GM23338 (cell line): Measurements from ENCODE around the gene ZPLD1. TPM values are rescaled to one million over a fixed set of nuclear protein-coding genes. Genes with fewer than 3 reads are reported as not detected.

Experiments used
- ATAC-seq: fragments of 200-7000 bp; cut with Tn5 transposase; 3 replicates; pipeline ENCODE4 v1.9.1; 2020
- DNase-seq: peaks from one replicate; pipeline ENCODE4 v3.0.0-alpha.2; 2015; ENCODE audit warnings: low spot score
- H2AFZ ChIP-seq: fragments of 200-600 bp; sonication (generic); 2 replicates; pipeline ENCODE4 v1.8.0; 2016; ENCODE audit warnings: antibody characterized with exemption, mild to moderate bottlenecking, moderate library complexity
- H3F3A ChIP-seq: fragments of 200-600 bp; sonication (generic); replicated peaks from 2 replicates; pipeline ENCODE4 v1.8.0; 2017; ENCODE audit warnings: antibody characterized with exemption, mixed run types, low read depth
- H3K27ac ChIP-seq: fragments of 200-600 bp; sonication (generic); 2 replicates; pipeline ENCODE4 v1.6.1; 2016; ENCODE audit warnings: low read depth
- H3K27me3 ChIP-seq: fragments of 200-600 bp; sonication (generic); 2 replicates; pipeline ENCODE4 v1.8.0; 2016; ENCODE audit warnings: mild to moderate bottlenecking, mixed run types, moderate library complexity; ENCODE audit not compliant: insufficient read depth
- H3K36me3 ChIP-seq: fragments of 200-600 bp; sonication (generic); 2 replicates; pipeline ENCODE4 v1.8.0; 2016; ENCODE audit warnings: mild to moderate bottlenecking; ENCODE audit not compliant: insufficient read depth
- H3K4me1 ChIP-seq: fragments of 200-600 bp; sonication (generic); 2 replicates; pipeline ENCODE4 v1.8.0; 2016; ENCODE audit warnings: mild to moderate bottlenecking, moderate library complexity; ENCODE audit not compliant: insufficient read depth
- H3K4me2 ChIP-seq: fragments of 200-600 bp; sonication (generic); 2 replicates; pipeline ENCODE4 v1.7.1; 2017; ENCODE audit warnings: mixed run types
- H3K4me3 ChIP-seq: fragments of 200-600 bp; sonication (generic); 2 replicates; pipeline ENCODE4 v1.6.1; 2016; ENCODE audit warnings: mixed run types
- H3K79me2 ChIP-seq: fragments of 200-600 bp; sonication (generic); replicated peaks from 2 replicates; pipeline ENCODE4 v1.8.0; 2017; ENCODE audit warnings: mild to moderate bottlenecking; ENCODE audit not compliant: insufficient read depth
- H3K9me2 ChIP-seq: fragments of 200-600 bp; sonication (generic); 2 replicates; pipeline ENCODE4 v1.8.0; 2017; ENCODE audit not compliant: insufficient read depth
- H4K20me1 ChIP-seq: fragments of 200-600 bp; sonication (generic); replicated peaks from 2 replicates; pipeline ENCODE4 v1.8.0; 2017; ENCODE audit warnings: mild to moderate bottlenecking; ENCODE audit not compliant: insufficient read depth
- H3K27ac Mint-ChIP-seq: 2 replicates; pipeline ENCODE4 v1.8.0; 2020; ENCODE audit warnings: inconsistent platforms, mild to moderate bottlenecking, moderate library complexity, mixed read lengths
- H3K27me3 Mint-ChIP-seq: 3 replicates; pipeline ENCODE4 v1.8.0; 2022; ENCODE audit warnings: low read depth, mild to moderate bottlenecking, moderate library complexity, mixed read lengths, inconsistent platforms; ENCODE audit not compliant: insufficient read depth, poor library complexity
- H3K36me3 Mint-ChIP-seq: 3 replicates; pipeline ENCODE4 v1.8.0; 2021; ENCODE audit warnings: low read depth, mild to moderate bottlenecking, inconsistent platforms, moderate library complexity, mixed read lengths
- H3K4me1 Mint-ChIP-seq: 3 replicates; pipeline ENCODE4 v1.8.0; 2020; ENCODE audit warnings: mild to moderate bottlenecking, inconsistent platforms, mixed read lengths
- H3K4me3 Mint-ChIP-seq: 3 replicates; pipeline ENCODE4 v1.8.0; 2021; ENCODE audit warnings: moderate library complexity, mild to moderate bottlenecking, inconsistent platforms, mixed read lengths
- H3K9me3 Mint-ChIP-seq: 3 replicates; pipeline ENCODE4 v1.8.0; 2020; ENCODE audit warnings: moderate library complexity, mild to moderate bottlenecking, inconsistent platforms, mixed read lengths
- CREB1 ChIP-seq: fragments of 250-450 bp; sonication (Bioruptor Pico); IDR thresholded peaks from 2 replicates; pipeline ENCODE4 v1.5.0; 2020; ENCODE audit warnings: low read depth, mild to moderate bottlenecking, moderate library complexity
- EZH2 ChIP-seq: fragments of 200-600 bp; sonication (generic); IDR thresholded peaks from one replicate; pipeline ENCODE4 v1.8.0; 2017; ENCODE audit warnings: antibody characterized with exemption, mild to moderate bottlenecking, low read depth; ENCODE audit not compliant: unreplicated experiment
- EZH2phosphoT487 ChIP-seq: fragments of 200-600 bp; sonication (generic); IDR thresholded peaks from one replicate; pipeline ENCODE4 v1.8.1; 2018; ENCODE audit warnings: antibody characterized with exemption; ENCODE audit not compliant: unreplicated experiment
- JUNB ChIP-seq: IDR thresholded peaks from one replicate; pipeline ENCODE4 v1.6.1; 2016; ENCODE audit warnings: antibody characterized with exemption; ENCODE audit not compliant: unreplicated experiment
- NANOG ChIP-seq: IDR thresholded peaks from 2 replicates; pipeline ENCODE4 v1.6.1; 2016; ENCODE audit warnings: antibody characterized with exemption, borderline replicate concordance
- POLR2AphosphoS5 ChIP-seq: IDR thresholded peaks from 2 replicates; pipeline ENCODE4 v1.6.1; 2016; ENCODE audit warnings: antibody characterized with exemption, low read depth
- STAT1 ChIP-seq: IDR thresholded peaks from one replicate; pipeline ENCODE4 v1.6.1; 2016; ENCODE audit warnings: antibody characterized with exemption; ENCODE audit not compliant: unreplicated experiment
- ZNF114 ChIP-seq: fragments of 250-450 bp; sonication (Bioruptor Pico); IDR thresholded peaks from 2 replicates; pipeline ENCODE4 v1.5.0; 2020; ENCODE audit warnings: mild to moderate bottlenecking, moderate library complexity
- ZNF331 ChIP-seq: fragments of 250-450 bp; sonication (Bioruptor Pico); IDR thresholded peaks from 2 replicates; pipeline ENCODE4 v1.5.0; 2020; ENCODE audit warnings: low read depth, mild to moderate bottlenecking, moderate library complexity
- polyA plus RNA-seq: library from polyadenylated mRNA; unstranded; fragments of >200 nt; fragmentation: Nextera tagmentation; extraction: Ambion mirVana; gene quantifications from 2 replicates; pipeline ENCODE4 v1.2.1, GENCODE V29; 2016
- total RNA-seq: library from RNA; depleted of rRNA; stranded (reverse); fragments of >200 nt; shearing (Covaris generic); gene quantifications from 2 replicates; pipeline ENCODE4 v1.2.3, GENCODE V29; 2014
- TF ChIP-seq, protein P1 (sequence below): IDR thresholded peaks from 2 replicates; pipeline ENCODE4 v1.6.1; 2016; ENCODE audit warnings: antibody characterized with exemption
- TF ChIP-seq, protein P2 (sequence below), 2 experiments: fragments of 200-600 bp in 1 of 2; sonication (generic) in 1 of 2; conservative IDR thresholded peaks; 2 replicates each; pipeline versions ENCODE4 v1.5.1 to v1.6.1; 2016 to 2017; ENCODE audit warnings: antibody characterized with exemption in 2 of 2, low read depth in 2 of 2, mild to moderate bottlenecking in 2 of 2, moderate library complexity in 1 of 2
- TF ChIP-seq, protein P3 (sequence below): IDR thresholded peaks from one replicate; pipeline ENCODE4 v1.6.1; 2018; ENCODE audit warnings: antibody characterized with exemption; ENCODE audit not compliant: unreplicated experiment
- TF ChIP-seq, protein P4 (sequence below): fragments of 250-450 bp; sonication (Bioruptor Pico); IDR thresholded peaks from 2 replicates; pipeline ENCODE4 v1.5.0; 2020; ENCODE audit warnings: mild to moderate bottlenecking, moderate library complexity

ZPLD1 gene
- total and polyA plus RNA-seq, 2 experiments from 2014 or later, result not detected

DNA sequence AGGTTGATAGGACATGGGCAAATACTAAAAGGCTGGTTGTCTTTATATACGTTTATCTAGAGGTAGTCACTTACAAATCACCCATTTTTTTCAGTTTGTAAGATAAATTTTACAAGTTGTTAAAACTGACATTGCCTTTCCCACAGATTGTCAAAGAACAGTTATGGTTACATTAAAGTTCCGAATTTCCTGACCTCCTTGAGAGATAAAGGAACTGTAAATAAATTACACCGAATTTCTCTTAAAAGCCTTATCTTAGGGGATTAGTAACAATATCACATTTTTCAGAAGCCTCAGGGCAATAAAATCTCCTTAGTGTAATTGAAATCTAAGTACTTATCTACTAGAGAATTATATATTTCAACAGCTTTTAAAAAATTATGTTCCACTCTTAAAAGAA lies 49.5 kb downstream of the ZPLD1 start:
- Histone ChIP-seq H3K4me3 (no peak overlapping the region), H3K4me1 (no peaks in the 10 kb centered on the region), H3K36me3 (no peaks in the 10 kb centered on the region), H3K27me3 (no peaks in the 10 kb centered on the region), H3K79me2 (no peaks in the 10 kb centered on the region), H3F3A (no peaks in the 10 kb centered on the region), H3K9me2 (no peaks in the 10 kb centered on the region), H4K20me1 (no peaks in the 10 kb centered on the region), H3K4me2 (no peak overlapping the region), H2AFZ (no peak overlapping the region), H3K27ac (no peak overlapping the region)
- DNase-seq (no peak), ATAC-seq (no peak)
- Mint-ChIP-seq H3K4me3 (no peak overlapping the region), H3K36me3 (0 out of 3 replicates have a peak, but pooled peaks cover 7% of the 10 kb centered on the region), H3K9me3 (peaks cover 17% of the 10 kb centered on the region), H3K4me1 (peaks cover 6% of the 10 kb centered on the region; the same call in 1 of the 3 replicates), H3K27me3 (no peaks in the 10 kb centered on the region), H3K27ac (no peak overlapping the region)
- TF ChIP-seq, protein P1, sequence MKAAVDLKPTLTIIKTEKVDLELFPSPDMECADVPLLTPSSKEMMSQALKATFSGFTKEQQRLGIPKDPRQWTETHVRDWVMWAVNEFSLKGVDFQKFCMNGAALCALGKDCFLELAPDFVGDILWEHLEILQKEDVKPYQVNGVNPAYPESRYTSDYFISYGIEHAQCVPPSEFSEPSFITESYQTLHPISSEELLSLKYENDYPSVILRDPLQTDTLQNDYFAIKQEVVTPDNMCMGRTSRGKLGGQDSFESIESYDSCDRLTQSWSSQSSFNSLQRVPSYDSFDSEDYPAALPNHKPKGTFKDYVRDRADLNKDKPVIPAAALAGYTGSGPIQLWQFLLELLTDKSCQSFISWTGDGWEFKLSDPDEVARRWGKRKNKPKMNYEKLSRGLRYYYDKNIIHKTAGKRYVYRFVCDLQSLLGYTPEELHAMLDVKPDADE, result no peak
- TF ChIP-seq JUNB (no peak), ZNF331 (CRISPR knock-in tag) (no peak), NANOG (no peak), EZH2 (no peak), POLR2AphosphoS5 (no peak), EZH2phosphoT487 (no peak), CREB1 (CRISPR knock-in tag) (no peak), STAT1 (no peak), ZNF114 (no peak)
- TF ChIP-seq, protein P2, sequence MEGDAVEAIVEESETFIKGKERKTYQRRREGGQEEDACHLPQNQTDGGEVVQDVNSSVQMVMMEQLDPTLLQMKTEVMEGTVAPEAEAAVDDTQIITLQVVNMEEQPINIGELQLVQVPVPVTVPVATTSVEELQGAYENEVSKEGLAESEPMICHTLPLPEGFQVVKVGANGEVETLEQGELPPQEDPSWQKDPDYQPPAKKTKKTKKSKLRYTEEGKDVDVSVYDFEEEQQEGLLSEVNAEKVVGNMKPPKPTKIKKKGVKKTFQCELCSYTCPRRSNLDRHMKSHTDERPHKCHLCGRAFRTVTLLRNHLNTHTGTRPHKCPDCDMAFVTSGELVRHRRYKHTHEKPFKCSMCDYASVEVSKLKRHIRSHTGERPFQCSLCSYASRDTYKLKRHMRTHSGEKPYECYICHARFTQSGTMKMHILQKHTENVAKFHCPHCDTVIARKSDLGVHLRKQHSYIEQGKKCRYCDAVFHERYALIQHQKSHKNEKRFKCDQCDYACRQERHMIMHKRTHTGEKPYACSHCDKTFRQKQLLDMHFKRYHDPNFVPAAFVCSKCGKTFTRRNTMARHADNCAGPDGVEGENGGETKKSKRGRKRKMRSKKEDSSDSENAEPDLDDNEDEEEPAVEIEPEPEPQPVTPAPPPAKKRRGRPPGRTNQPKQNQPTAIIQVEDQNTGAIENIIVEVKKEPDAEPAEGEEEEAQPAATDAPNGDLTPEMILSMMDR (conservative IDR thresholded peaks at IDR 0.05; ENCODE audit: low read depth in 2 of 2), result no peak
- TF ChIP-seq, protein P3, sequence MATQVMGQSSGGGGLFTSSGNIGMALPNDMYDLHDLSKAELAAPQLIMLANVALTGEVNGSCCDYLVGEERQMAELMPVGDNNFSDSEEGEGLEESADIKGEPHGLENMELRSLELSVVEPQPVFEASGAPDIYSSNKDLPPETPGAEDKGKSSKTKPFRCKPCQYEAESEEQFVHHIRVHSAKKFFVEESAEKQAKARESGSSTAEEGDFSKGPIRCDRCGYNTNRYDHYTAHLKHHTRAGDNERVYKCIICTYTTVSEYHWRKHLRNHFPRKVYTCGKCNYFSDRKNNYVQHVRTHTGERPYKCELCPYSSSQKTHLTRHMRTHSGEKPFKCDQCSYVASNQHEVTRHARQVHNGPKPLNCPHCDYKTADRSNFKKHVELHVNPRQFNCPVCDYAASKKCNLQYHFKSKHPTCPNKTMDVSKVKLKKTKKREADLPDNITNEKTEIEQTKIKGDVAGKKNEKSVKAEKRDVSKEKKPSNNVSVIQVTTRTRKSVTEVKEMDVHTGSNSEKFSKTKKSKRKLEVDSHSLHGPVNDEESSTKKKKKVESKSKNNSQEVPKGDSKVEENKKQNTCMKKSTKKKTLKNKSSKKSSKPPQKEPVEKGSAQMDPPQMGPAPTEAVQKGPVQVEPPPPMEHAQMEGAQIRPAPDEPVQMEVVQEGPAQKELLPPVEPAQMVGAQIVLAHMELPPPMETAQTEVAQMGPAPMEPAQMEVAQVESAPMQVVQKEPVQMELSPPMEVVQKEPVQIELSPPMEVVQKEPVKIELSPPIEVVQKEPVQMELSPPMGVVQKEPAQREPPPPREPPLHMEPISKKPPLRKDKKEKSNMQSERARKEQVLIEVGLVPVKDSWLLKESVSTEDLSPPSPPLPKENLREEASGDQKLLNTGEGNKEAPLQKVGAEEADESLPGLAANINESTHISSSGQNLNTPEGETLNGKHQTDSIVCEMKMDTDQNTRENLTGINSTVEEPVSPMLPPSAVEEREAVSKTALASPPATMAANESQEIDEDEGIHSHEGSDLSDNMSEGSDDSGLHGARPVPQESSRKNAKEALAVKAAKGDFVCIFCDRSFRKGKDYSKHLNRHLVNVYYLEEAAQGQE, result no peak
- TF ChIP-seq, protein P4, sequence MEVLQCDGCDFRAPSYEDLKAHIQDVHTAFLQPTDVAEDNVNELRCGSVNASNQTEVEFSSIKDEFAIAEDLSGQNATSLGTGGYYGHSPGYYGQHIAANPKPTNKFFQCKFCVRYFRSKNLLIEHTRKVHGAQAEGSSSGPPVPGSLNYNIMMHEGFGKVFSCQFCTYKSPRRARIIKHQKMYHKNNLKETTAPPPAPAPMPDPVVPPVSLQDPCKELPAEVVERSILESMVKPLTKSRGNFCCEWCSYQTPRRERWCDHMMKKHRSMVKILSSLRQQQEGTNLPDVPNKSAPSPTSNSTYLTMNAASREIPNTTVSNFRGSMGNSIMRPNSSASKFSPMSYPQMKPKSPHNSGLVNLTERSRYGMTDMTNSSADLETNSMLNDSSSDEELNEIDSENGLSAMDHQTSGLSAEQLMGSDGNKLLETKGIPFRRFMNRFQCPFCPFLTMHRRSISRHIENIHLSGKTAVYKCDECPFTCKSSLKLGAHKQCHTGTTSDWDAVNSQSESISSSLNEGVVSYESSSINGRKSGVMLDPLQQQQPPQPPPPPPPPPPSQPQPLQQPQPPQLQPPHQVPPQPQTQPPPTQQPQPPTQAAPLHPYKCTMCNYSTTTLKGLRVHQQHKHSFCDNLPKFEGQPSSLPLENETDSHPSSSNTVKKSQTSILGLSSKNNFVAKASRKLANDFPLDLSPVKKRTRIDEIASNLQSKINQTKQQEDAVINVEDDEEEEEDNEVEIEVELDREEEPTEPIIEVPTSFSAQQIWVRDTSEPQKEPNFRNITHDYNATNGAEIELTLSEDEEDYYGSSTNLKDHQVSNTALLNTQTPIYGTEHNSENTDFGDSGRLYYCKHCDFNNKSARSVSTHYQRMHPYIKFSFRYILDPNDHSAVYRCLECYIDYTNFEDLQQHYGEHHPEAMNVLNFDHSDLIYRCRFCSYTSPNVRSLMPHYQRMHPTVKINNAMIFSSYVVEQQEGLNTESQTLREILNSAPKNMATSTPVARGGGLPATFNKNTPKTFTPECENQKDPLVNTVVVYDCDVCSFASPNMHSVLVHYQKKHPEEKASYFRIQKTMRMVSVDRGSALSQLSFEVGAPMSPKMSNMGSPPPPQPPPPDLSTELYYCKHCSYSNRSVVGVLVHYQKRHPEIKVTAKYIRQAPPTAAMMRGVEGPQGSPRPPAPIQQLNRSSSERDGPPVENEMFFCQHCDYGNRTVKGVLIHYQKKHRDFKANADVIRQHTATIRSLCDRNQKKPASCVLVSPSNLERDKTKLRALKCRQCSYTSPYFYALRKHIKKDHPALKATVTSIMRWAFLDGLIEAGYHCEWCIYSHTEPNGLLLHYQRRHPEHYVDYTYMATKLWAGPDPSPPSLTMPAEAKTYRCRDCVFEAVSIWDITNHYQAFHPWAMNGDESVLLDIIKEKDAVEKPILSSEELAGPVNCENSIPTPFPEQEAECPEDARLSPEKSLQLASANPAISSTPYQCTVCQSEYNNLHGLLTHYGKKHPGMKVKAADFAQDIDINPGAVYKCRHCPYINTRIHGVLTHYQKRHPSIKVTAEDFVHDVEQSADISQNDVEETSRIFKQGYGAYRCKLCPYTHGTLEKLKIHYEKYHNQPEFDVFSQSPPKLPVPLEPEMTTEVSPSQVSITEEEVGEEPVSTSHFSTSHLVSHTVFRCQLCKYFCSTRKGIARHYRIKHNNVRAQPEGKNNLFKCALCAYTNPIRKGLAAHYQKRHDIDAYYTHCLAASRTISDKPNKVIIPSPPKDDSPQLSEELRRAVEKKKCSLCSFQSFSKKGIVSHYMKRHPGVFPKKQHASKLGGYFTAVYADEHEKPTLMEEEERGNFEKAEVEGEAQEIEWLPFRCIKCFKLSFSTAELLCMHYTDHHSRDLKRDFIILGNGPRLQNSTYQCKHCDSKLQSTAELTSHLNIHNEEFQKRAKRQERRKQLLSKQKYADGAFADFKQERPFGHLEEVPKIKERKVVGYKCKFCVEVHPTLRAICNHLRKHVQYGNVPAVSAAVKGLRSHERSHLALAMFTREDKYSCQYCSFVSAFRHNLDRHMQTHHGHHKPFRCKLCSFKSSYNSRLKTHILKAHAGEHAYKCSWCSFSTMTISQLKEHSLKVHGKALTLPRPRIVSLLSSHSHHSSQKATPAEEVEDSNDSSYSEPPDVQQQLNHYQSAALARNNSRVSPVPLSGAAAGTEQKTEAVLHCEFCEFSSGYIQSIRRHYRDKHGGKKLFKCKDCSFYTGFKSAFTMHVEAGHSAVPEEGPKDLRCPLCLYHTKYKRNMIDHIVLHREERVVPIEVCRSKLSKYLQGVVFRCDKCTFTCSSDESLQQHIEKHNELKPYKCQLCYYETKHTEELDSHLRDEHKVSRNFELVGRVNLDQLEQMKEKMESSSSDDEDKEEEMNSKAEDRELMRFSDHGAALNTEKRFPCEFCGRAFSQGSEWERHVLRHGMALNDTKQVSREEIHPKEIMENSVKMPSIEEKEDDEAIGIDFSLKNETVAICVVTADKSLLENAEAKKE (CRISPR knock-in tag), result no peak
